ENCODE data around the gene ZNF180. TPM values are rescaled to one million over a fixed set of nuclear protein-coding genes. Genes with fewer than 3 reads are reported as not detected.
"Not testable (repeated sequence)": the region's sequence is repeated elsewhere in the genome, so short reads cannot be mapped to it uniquely, and the experiment has no call there.

The ZNF180 gene
- 4.5 TPM for total RNA-seq
- long read RNA-seq, partial matches to known transcripts: 0 of 2 reads
- long read RNA-seq, other reads (novel, unspliced or antisense): 0 of 2 reads

DNA sequence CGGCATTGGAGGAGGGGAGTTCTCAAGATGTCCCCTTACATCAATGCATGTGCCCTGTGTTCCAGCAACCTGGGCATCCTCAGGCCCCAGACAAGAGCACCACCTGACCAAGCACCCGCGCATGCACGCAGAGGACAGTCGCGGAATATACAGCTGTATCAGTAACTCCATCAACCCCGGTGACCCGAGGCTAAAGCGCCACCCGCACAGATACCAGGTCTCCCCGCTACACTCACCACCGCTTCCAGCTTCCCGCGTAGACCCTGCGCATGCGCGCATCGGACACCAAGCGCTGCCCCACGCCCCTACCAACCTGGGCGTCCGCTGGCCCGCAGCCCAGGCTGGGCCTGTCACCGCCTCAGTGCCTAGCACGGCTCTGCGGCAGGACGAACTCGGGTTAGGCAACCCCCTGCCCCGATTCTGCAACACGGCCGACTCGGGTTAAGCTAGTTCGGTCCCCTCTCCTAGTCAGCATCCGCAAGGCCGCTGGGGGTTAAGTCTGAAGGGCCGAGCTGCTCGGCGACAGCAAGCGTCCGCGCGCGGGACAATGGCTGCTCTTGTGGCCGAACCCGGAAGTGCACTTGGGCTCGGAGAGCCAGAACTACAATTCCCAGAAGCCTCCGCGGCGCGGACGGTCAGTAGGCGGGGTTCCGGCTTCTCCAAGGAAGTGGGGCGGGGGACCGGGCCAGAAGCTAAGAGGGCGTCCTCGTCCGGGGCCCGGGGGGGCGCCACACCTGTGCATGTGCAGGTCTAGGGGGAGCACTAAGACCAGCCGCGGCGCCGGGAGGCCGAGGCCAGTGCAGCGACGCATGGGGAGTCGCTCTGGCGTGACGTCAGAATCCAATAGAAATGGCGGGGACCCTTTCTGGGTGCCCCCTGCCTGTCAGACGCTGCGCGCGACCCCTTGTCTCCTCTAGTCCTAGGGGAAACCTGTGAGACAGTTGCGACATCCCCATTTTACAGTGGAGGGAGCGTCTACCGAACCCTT, at the start of gene ZNF180:
TSS of gene ZNF180 (minus strand) at position 561 of the 988 bp plus-strand sequence. CDS start 3,188 bp downstream, outside the sequence.
- ATAC-seq: peak; percentile 97
- peak; percentile 98 for DNase-seq (ENCODE audit: missing footprints)
- intact Hi-C loops (cut with DNase I): loop anchor here (5.0 kb wide), 1 partner anchor 293 kb away; no protein-coding TSS in a partner anchor

DNA sequence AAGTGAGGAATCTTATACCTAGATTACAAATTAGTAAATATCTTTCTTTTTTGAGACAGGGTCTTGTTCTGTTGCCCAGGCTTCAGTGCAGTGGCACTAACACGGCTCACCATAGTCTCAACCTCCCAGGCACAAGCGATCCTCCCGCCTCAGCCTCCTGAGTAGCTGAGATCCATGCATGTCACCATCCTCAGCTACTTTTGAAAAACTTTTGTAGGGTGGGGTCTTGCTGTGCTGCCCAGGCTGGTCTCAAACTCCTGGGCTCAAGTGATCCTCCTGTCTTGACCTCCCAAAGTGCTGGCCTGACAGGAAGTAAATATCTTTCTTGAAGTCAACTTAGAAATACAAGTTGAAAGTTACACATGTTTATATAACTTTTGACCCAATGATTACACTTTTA, 49.2 kb upstream of the ZNF180 start:
- intact Hi-C loops (cut with DNase I): no loop called here
- no peak for DNase-seq (ENCODE audit: missing footprints)
- no peak for ATAC-seq

DNA sequence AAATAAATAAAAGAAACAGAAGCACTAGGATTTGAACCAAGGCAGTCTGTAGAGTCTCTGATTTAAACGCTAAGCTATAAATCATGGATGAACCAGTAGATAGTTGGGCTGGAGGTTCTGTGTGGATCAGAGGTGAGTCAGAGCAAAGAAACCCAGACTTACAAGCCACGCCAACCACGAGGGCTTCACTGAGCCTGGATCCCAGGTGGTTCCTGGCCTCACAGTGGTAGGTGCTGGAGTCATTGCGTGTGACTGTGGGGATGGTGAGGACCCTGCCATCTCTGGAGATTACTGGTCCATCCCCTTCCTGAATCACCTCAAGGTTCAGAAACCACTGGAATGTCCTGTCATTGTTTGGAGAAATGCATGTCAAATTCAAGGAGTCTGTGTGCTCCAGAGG, 48.4 kb upstream of the ZNF180 start:
- intact Hi-C loops (cut with DNase I): no loop called here
- ATAC-seq (no peak), DNase-seq (ENCODE audit: missing footprints) (no peak)

DNA sequence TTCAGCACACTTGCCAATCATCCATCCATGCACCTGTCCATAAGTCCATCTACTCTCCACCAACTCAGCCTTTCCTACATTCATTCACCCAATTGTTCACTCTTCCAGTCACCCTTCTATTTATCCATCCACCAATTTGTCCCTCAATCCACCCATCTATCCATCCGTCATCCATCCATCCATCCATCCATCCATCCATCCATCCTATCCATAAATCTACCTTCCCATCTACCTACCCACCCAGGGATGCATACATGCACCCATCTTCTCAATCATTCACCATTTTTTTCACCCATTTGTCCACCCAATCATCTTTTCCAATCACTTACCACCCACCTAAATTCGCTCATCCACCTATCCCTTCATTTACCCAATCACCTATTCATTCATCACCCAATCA, 43.7 kb upstream of the ZNF180 start:
- DNase-seq (ENCODE audit: missing footprints) (no peak), ATAC-seq (no peak)
- intact Hi-C loops (cut with DNase I): no loop called here

DNA sequence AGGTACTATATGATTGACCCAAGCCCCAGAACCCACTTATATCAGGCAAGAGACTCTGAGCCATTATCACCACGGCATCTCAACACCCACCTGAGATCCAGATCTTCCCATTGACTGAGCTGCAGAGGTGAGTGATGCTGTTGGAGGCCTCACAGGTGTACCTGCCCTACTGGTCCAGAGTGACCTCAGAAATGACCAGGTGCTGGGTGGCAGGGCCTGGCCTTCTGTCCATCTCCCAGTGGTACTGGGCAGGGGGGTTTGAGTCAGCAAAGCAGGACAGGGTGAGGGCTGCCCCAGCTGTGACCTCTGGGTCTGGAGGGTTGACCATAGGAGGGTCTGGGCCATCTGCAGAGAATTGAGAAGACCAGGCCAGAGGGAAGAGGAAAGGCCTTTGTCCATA, 42.3 kb upstream of the ZNF180 start:
- DNase-seq (ENCODE audit: missing footprints) (no peak), ATAC-seq (no peak)
- intact Hi-C loops (cut with DNase I): no loop called here

DNA sequence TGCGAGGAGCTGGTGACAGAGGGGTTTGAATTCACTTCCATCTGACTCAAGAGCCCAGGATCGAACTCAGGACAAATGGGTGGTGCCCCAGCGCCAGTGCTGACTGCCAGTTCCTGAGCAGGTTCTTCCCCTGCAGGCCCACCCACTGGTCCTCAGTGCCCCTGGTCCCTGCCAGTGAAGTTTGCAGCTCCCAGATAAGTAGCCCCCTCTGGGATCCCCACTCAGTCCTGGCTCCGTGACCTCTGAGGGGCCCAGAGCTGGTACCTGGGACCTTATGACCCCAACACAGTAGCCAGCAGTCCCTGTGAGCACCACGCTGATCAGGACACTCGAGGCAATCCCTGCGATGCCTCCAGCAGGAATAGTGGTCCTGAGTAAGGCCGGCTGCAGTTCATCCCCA, 40.4 kb upstream of the ZNF180 start:
- intact Hi-C loops (cut with DNase I): no loop called here
- ATAC-seq: no peak
- DNase-seq (ENCODE audit: missing footprints): no peak

DNA sequence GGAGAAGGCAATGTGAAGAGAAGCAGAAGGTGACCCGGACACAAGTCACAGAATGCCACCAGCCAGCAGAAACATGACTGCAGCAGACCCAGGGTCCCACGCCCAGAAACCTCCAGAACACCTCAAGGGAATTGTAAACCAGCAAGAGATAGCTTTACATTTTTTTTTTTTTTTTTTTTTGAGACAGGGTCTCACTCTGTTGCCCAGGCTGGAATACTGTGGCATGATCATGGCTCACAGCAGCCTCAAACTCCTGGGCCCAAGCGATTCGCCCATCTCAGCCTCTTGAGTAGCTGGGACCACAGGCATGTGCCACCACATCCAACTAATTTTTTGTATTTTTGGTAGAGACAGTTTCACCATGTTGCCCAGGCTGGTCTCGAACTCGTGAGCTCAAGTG, 39.7 kb upstream of the ZNF180 start:
- ATAC-seq (no peak), DNase-seq (ENCODE audit: missing footprints) (no peak)
- intact Hi-C loops (cut with DNase I): no loop called here

DNA sequence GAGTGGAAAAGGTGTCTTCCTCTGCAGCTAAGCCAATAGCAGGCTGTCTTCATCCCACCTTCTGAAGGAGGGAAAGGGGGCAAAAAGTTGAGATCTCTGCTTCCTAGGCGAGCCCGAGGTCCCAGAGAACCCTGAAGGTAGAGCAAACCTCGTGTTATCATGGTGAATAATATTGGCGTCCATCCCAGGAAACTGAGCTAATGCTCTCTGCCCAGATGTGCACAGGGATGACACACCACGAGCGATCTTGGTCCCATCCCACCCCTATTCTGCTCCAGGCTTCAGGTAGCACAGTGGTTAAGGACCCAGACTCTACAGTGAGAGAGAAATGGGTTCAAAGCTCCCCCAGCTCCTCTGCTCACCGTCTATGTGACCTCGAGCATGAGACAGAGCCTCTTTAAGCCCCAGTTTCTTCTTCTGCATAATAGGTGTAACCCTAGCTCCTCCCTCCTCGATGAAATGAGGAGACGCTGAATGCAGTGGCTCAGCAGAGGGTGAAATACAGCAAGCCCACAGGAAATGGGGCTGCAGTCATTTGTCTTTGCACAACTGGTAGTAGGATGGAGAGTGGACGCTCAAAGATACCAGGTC, 39.0 kb upstream of the ZNF180 start:
- ATAC-seq (no peak), DNase-seq (ENCODE audit: missing footprints) (no peak)
- intact Hi-C loops (cut with DNase I): no loop called here

DNA sequence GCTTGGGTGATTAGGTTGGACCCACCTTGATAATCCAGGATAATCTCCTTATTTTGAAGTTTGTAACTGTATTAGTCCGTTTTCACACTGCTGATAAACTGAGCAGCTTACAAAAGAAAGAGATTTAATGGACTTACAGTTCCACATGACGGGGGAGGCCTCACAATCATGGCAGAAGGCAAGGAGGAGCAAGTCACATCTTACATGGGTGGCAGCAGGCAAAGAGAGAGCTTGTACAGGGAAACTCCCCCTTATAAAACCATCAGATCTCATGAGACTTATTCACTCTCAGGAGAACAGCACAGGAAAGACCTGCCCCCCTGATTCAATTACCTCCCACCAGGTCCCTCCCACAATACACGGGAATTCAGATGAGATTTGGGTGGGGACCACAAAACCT, 35.0 kb upstream of the ZNF180 start:
- intact Hi-C loops (cut with DNase I); ATAC-seq; DNase-seq (ENCODE audit: missing footprints): not testable (repeated sequence)

DNA sequence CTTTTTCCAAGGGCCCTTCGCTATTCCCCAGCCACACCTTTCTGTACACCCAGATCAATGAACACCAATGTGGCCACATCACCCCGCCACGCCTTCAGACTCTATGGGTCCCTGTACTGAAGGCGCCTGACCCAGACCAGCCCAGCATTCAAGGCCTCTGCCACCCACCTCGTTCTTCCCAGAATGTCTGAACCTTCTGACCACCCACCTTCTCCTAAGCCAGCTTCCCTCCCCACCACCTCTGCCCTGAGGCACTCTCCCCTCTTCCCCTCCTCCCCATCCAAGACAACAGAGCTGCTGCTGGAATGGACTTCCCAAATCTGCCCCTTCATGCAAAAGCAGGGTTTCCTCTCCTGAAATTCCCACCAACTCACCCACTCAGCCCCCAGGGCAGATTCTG, 32.5 kb upstream of the ZNF180 start:
- intact Hi-C loops (cut with DNase I): no loop called here
- DNase-seq (ENCODE audit: missing footprints): no peak
- ATAC-seq: no peak

DNA sequence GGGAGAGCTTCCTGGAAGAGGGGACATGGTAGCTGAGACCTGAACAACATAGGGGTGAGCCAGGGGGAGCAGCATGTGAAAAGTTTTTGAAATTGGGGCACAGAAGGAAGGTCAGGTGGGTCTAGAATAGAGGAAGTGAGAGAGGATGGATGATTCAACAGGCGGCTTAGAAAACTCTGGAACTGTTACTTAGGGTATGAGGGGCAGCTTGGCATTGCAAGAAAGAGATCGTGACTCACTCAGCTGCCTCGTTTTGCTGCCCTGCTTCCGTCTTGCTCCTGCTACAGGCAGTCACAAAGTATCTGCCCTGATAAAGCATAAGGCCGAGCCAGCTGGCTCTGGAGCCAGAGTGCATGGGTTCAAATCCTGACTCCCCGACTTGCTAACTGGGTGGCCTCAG, 30.5 kb upstream of the ZNF180 start:
- DNase-seq (ENCODE audit: missing footprints) (no peak), ATAC-seq (no peak)
- intact Hi-C loops (cut with DNase I): no loop called here

DNA sequence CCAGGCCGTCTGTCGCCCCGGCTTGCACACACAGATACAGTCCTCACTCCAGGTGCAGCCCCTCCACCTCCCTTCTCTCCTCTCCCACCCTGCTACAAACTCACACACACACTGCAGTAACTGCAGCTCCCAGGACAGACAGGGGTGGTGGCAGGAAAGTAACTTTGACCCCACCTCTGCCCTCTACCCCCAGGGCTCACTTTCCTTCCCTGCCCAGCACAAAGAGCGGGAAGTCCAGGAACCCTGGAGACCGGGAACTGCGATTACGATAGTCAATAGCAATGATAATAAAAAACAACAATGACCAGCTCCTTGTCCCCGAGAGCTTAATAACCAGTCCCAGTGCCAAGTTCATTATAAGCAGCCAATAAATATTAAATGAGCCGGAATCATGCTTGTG, 29.2 kb upstream of the ZNF180 start, which contains the start of gene CEACAM20:
TSS of gene CEACAM20 (minus strand) at position 140 of the 400 bp plus-strand sequence. CDS start 166 bp downstream, outside the sequence.
- DNase-seq (ENCODE audit: missing footprints) (no peak), ATAC-seq (no peak)
- intact Hi-C loops (cut with DNase I): no loop called here

DNA sequence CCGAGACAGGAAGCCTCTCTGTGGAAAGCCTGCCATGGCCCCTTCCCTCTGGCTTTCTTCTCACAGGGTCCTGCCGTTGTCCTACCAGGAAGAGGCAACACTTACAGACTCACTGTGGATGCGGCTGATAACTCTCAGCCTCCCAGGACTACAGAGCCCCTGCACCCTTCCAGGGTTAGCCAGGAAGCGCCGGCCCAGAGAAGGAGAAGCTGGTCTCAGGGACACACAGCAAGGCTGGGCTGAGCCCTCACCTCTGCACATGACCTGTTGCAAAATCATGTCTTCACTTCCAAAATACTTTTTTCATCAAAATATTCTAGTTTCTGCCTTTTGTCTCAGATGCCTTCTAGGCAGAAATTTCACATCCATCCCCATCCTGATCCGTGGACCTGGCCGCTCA, 27.2 kb upstream of the ZNF180 start:
- intact Hi-C loops (cut with DNase I): no loop called here
- ATAC-seq: no peak
- DNase-seq (ENCODE audit: missing footprints): no peak

DNA sequence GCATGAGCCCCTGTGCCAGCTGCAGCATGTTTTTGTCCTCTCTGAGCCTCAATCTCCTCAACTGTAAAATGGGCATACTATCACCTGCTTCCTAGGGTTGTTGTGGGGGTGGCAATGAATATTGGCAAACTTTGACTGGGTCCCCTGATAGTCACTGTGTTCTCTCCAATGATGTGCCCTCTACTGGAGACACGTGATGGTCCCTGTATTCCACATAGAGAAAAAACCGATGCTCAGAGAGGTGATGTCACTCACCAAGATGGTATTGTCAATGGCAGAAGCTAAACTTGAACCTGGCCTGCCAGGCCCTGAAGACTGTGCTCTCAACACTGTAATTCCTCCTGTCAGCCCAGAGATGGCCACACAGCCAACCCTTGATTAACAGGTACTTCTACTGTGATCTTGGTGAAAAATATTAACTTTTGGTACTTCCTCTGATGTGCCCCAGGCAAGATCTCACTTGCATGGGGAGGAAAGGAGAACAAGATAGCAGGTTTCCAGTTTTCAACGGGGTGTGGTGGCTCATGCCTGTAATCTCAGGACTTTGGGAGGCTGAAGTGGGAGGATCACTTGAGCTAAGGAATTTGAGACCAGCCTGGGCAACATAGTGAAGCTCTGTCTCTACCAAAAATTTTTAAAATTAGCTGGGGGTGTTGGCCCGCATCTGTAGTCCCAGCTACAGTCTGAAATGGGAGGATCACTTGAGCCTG, 25.6 kb upstream of the ZNF180 start:
- ATAC-seq (no peak), DNase-seq (ENCODE audit: missing footprints) (no peak)
- intact Hi-C loops (cut with DNase I): no loop called here

DNA sequence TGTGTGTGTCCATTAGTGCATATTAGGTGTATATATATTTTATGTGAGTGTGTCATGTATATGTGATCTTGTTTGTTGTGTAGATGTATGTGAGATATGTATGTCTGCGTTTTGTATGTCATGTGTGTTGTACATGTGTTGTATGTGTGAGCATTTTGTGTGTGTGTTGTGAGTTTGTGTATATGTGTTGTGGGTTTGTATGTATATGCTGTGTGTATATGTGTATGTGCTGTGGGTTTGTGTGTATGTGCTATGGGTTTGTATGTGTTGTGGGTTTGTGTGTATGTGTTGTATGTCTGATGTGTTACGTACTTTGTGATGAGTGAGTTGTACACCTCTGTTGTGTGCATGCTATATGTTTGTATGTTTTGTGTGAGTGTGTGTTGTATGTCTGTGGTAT, 21.0 kb upstream of the ZNF180 start:
- DNase-seq (ENCODE audit: missing footprints) (no peak), ATAC-seq (no peak)
- intact Hi-C loops (cut with DNase I): no loop called here

DNA sequence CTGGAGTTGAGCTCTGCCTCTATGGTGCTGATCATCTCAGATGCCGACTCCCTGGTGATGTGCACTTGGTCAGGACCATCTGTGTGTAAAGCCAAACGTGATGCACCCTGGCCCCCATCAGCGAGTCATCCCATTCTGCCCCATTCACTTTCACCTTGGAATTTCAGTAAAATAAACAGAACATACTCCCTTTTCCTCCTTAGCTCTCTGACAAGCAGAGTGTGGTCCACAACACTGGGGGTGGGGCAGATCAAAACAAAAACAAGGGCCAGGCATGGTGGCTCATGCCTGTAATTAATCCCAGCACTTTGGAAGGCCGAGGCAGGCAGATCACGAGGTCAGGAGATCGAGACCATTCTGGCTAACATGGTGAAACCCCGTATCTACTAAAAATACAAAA, 16.8 kb upstream of the ZNF180 start:
- no peak for ATAC-seq
- no peak for DNase-seq (ENCODE audit: missing footprints)
- intact Hi-C loops (cut with DNase I): no loop called here

DNA sequence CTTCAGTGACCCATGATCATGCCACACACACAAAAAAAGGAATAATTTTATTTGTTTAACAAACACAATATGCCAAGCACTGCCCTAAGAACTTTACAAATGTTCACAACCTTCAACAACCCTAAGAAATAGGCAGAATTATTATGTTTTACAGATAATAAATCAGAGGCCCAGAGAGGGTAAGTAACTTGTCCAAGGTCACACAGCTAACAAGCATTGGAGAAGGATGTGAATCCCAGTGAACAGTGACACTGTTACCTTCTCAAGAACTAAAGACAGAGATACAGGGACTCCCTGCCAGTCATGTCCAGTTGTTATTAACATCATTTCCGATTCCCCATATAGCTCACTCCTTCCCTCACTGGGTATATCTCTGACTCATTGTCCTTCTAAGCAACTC, 15.6 kb upstream of the ZNF180 start:
- DNase-seq (ENCODE audit: missing footprints) (no peak), ATAC-seq (no peak)
- intact Hi-C loops (cut with DNase I): no loop called here

DNA sequence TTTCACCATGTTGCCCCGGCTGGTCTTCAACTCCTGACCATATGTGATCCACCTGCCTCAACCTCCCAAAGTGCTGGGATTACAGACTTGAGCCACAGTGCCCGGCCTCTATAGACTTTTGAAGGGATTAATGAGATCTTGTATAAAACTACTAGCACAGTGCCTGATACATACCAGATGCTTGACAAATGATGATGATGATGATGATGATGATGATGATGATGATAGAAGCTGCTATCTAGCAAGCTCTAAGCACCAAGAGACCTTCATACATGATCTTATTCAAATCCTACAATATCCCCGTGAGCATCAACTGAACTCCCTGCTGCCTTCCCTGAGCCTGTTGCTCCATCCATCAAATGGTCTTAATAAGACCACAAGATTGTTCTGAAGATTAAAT, 14.7 kb upstream of the ZNF180 start:
- no peak for ATAC-seq
- intact Hi-C loops (cut with DNase I): no loop called here
- DNase-seq (ENCODE audit: missing footprints): no peak

All from Right ventricle myocardium inferior (tissue), 1 donor.